Lung (tissue), 12 donors: ENCODE results near the gene DCUN1D4. TPM values are rescaled to one million over a fixed set of nuclear protein-coding genes. Genes with fewer than 3 reads are reported as not detected.
A peak's percentile ranks its signal among the peaks of the same experiment; 100 is the strongest.

Source experiments
- ATAC-seq: fragments of 200-7000 bp; cut with Tn5 transposase; one replicate; pipeline ENCODE4 v1.9.1; 2020; ENCODE audit warnings: moderate number of reproducible peaks; ENCODE audit not compliant: insufficient read depth, low FRiP score
- DNase-seq, 3 donors: peaks; one replicate each; pipeline ENCODE4 v3.0.0-alpha.2; 2013 to 2017
- H3K27ac ChIP-seq, 2 donors: one replicate each; pipeline ENCODE4 v1.5.1; 2013; ENCODE audit warnings: mild to moderate bottlenecking in 2 of 2, moderate library complexity in 2 of 2, control low read depth in 1 of 2, inconsistent platforms in 1 of 2, low read depth in 1 of 2, low read length in 1 of 2
- H3K27me3 ChIP-seq, 3 donors: one replicate each; pipeline ENCODE4 v1.5.1; 2013; ENCODE audit warnings: low read length in 2 of 3; ENCODE audit not compliant: control insufficient read depth in 3 of 3, insufficient read depth in 3 of 3
- H3K36me3 ChIP-seq, 4 donors: one replicate each; pipeline ENCODE4 v1.5.1; 2013; ENCODE audit warnings: low read length in 4 of 4, mild to moderate bottlenecking in 1 of 4, moderate library complexity in 1 of 4; ENCODE audit not compliant: control insufficient read depth in 4 of 4, insufficient read depth in 4 of 4
- H3K4me1 ChIP-seq, 5 donors: one replicate each; pipeline ENCODE4 v1.5.1; 2013; ENCODE audit warnings: low read length in 5 of 5, mild to moderate bottlenecking in 2 of 5, moderate library complexity in 1 of 5; ENCODE audit not compliant: control insufficient read depth in 5 of 5, insufficient read depth in 5 of 5
- H3K4me3 ChIP-seq: one replicate; pipeline ENCODE4 v1.5.1; 2013; ENCODE audit warnings: mild to moderate bottlenecking, control low read depth, moderate library complexity
- H3K9ac ChIP-seq, 2 donors: one replicate each; pipeline ENCODE4 v1.5.1; 2013; ENCODE audit warnings: low read length in 2 of 2, control low read depth in 1 of 2; ENCODE audit not compliant: insufficient read depth in 1 of 2
- H3K9me3 ChIP-seq, 4 donors: one replicate each; pipeline ENCODE4 v1.5.1; 2013; ENCODE audit warnings: low read length in 3 of 4, mild to moderate bottlenecking in 1 of 4, moderate library complexity in 1 of 4; ENCODE audit not compliant: control insufficient read depth in 4 of 4, insufficient read depth in 3 of 4
- CTCF ChIP-seq: IDR thresholded peaks from 2 replicates; pipeline ENCODE4 v1.5.1; 2012; ENCODE audit warnings: mild to moderate bottlenecking; ENCODE audit errors: control extremely low read depth, extremely low read depth
- WGBS, 2 donors: extraction: QIAGEN DNeasy Blood & Tissue Kit; methylation state at CpG; one replicate each; pipeline ENCODE4 v1.1.7; 2013; 5-methylcytosine and 5-hydroxymethylcytosine counted together
- polyA plus RNA-seq, 2 donors: library from polyadenylated mRNA; stranded (reverse); fragments of 200-250 nt; gene quantifications; one replicate each; pipeline ENCODE4 v1.2.1, GENCODE V29; 2013
- total RNA-seq, 2 donors: library from RNA; depleted of rRNA in 1 of 2; stranded (reverse); fragments of >200 nt in 1 of 2; gene quantifications; one replicate each; pipeline ENCODE4 v1.2.1, GENCODE V29; 2014 to 2021
- donor health status: control.
- donor health status: control.
- donor health status: Bipolar disorder and iron deficiency.
- donor health status: healthy.
- donor health status: DM: yes; HTN: yes; CAD: no.

DCUN1D4 gene
- total and polyA plus RNA-seq, 4 donors: 8.8 to 43.9 (median 18.3) TPM

DNA sequence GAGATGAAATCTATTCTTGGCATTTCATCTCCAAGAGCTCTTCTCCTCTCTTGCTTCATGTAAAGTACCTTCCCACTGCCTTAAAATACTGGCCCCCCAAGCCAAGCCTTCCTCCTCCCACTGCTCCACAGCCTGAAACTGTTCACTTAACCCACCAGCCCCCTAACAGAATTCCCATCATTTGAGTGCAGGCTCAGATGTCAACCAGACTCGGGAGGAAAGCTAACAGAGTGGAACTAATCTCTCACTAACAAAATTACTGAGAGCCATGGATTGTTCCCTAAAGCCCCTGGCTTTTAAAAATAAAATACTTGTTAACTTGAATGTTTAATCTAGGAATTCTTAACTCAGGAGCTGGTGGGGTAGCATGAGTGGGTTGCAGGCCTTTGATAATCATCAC is 7.1 kb upstream of the DCUN1D4 start:
- 42 to 77% methylated on average over 1 of the region's 1 CpG for WGBS, 2 donors
- ATAC-seq (no peak), DNase-seq (no peak)
- H3K27me3 ChIP-seq: no peaks in the 10 kb centered on the region
- H3K4me1 ChIP-seq: no peaks in the 10 kb centered on the region
- H3K36me3 ChIP-seq: no peaks in the 10 kb centered on the region
- no peaks in the 10 kb centered on the region for H3K9me3 ChIP-seq
- no peak overlapping the region for H3K27ac ChIP-seq
- H3K4me3 ChIP-seq: no peak overlapping the region
- H3K9ac ChIP-seq: no peak overlapping the region
- TF ChIP-seq CTCF: no peak

GRCh38 chr4:51836549-51836948 is 6.4 kb upstream of the DCUN1D4 start:
- 45 to 51% methylated on average over 4 of the region's 4 CpGs for WGBS, 2 donors
- DNase-seq (peak in 2 of 3 donors; percentile 8 to 23), ATAC-seq (no peak)
- Histone ChIP-seq H3K9ac (no peak overlapping the region), H3K4me3 (no peak overlapping the region), H3K27me3 (no peaks in the 10 kb centered on the region), H3K4me1 (no peaks in the 10 kb centered on the region), H3K36me3 (no peaks in the 10 kb centered on the region), H3K9me3 (no peaks in the 10 kb centered on the region), H3K27ac (no peak overlapping the region)
- TF ChIP-seq CTCF: no peak

DNA sequence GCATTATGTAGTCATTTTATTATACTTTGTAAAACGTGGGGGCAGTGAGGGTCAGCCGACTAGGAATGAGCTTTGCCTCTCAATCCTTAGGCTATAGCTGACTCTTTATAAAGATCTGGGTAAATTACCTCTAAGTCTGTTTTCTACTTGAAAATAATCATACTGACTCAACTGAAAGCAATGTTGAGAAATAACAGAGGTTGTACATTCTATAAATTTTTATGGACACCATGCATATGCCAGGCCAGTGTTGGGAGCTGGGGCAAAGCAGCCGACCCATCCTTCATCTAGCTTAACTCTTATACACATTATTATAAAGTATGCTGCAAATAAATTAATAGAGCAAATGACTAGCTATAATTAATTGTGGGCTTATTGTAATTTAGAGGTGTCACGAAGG is 2.2 kb upstream of the DCUN1D4 start:
- Histone ChIP-seq H3K4me3 (no peak overlapping the region), H3K4me1 (peaks cover 0 to 13% (median 5%) of the 10 kb centered on the region in 5 donors), H3K9ac (no peak overlapping the region), H3K9me3 (no peaks in the 10 kb centered on the region), H3K27me3 (no peaks in the 10 kb centered on the region), H3K36me3 (no peaks in the 10 kb centered on the region), H3K27ac (no peak overlapping the region)
- ATAC-seq (no peak), DNase-seq (no peak)
- no peak for TF ChIP-seq CTCF
- WGBS, 2 donors: 89 to 95% methylated on average over 4 of the region's 4 CpGs

- Histone ChIP-seq H3K36me3 (no peaks in the 10 kb centered on the region), H3K4me3 (peak overlapping the region; percentile 92), H3K27me3 (no peaks in the 10 kb centered on the region), H3K27ac (peak overlapping the region; percentile 69 to 75), H3K4me1 (peaks cover 0 to 14% (median 5%) of the 10 kb centered on the region in 5 donors), H3K9ac (peak overlapping the region; percentile 4 to 41), H3K9me3 (peaks cover 0 to 2% (median 0%) of the 10 kb centered on the region in 4 donors)
- DNase-seq: no peak
- no peak for TF ChIP-seq CTCF
- no peak for ATAC-seq
- WGBS, 2 donors: 1 to 2% methylated on average over 20 of the region's 20 CpGs
Observed at GRCh38 chr4:51842167-51842553, 793 bp upstream of the DCUN1D4 start.
